Lower leg skin (tissue), 3 donors: ENCODE results near the gene LRIG1.

Experiments
- CTCF ChIP-seq, 3 donors: fragments of 450-650 bp; IDR thresholded peaks; one replicate each; pipeline ENCODE4 v1.5.1; 2016; ENCODE audit warnings: antibody characterized with exemption in 3 of 3, mild to moderate bottlenecking in 3 of 3, moderate library complexity in 2 of 3
- POLR2A ChIP-seq, 2 donors: fragments of 450-650 bp; IDR thresholded peaks; one replicate each; pipeline ENCODE4 v1.6.1; 2016 to 2017; ENCODE audit warnings: antibody characterized with exemption in 2 of 2, mild to moderate bottlenecking in 1 of 2, moderate library complexity in 1 of 2

- TF ChIP-seq POLR2A (IDR thresholded peaks at IDR 0.05) = no peak
- TF ChIP-seq CTCF (IDR thresholded peaks at IDR 0.05) = no peak
These were observed 73.5 kb downstream of the LRIG1 start for GRCh38 chr3:66427352-66427751.
